ENCODE data around the gene CXorf66. TPM values are rescaled to one million over a fixed set of nuclear protein-coding genes. Genes with fewer than 3 reads are reported as not detected.

Gene CXorf66
- total and polyA plus RNA-seq, 2 of the 8 experiments (the other 6 are each of a cell fraction or from before 2014, with no cell fraction given), result not detected

DNA sequence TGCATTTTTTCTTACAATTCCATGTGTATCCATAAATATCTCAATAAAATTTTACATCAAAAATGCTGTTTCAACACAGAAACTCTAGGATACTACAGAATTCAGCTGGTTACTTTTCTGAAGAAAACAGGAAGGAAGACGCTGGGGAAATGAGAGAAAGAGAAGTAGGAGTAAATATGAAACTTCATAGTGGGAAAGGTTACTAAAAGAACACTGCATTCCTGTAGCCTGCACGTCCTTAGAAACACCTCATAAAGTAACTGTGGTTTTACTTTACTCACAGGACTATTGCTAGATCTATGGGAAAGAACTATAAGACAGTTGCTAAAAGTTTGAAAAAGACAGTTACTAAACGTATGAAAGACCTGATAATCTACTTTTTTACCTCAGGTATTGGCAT is 55.6 kb downstream of the CXorf66 start:
- Histone ChIP-seq H3K9ac (replicated peaks in 1 of 4; ENCODE audit: extremely low read depth in 1 of 4, low read depth in 3 of 4, low read length in 3 of 4) (no peak overlapping the region), H3K18ac (ENCODE audit: extremely low read depth, low read length) (no peak overlapping the region), H3K4me2 (ENCODE audit: insufficient read depth in 1 of 2, low read depth in 2 of 2, low read length in 2 of 2) (no peak overlapping the region), H2AFZ (ENCODE audit: low read length) (no peak overlapping the region), H3K79me1 (ENCODE audit: low read depth, low read length) (no peaks in the 10 kb centered on the region; the same call in 1 of the 2 replicates), H3K14ac (ENCODE audit: insufficient read length) (no peak overlapping the region), H4K91ac (replicated peaks; ENCODE audit: insufficient read length, low read length) (no peak overlapping the region), H3K4me3 (ENCODE audit: extremely low read depth in 1 of 4, insufficient read depth in 2 of 4, low read depth in 3 of 4, low read length in 4 of 4) (no peak overlapping the region), H2BK15ac (ENCODE audit: low read length) (no peak overlapping the region), H2BK12ac (ENCODE audit: low read depth, low read length) (no peak overlapping the region), H3K23ac (ENCODE audit: insufficient read length) (no peak overlapping the region), H2BK5ac (ENCODE audit: low read depth, low read length) (no peak overlapping the region), H2BK120ac (replicated peaks; ENCODE audit: low read depth, low read length) (no peak overlapping the region), H4K8ac (ENCODE audit: extremely low read depth, insufficient read depth, low read length) (no peak overlapping the region), H3K27ac (ENCODE audit: low read depth, low read length) (no peak overlapping the region), H3K4ac (replicated peaks; ENCODE audit: insufficient read length, low read depth, low read length) (no peak overlapping the region), H3K36me3 (ENCODE audit: control insufficient read depth in 2 of 4, insufficient read depth in 4 of 4, low read length in 3 of 4) (no peaks in the 10 kb centered on the region), H3K27me3 (replicated peaks in 1 of 4; ENCODE audit: control insufficient read depth in 3 of 4, extremely low read depth in 1 of 4, insufficient read depth in 3 of 4, low read length in 3 of 4) (no peaks in the 10 kb centered on the region), H2BK20ac (ENCODE audit: low read length) (no peak overlapping the region), H3K23me2 (ENCODE audit: low read depth, low read length) (no peaks in the 10 kb centered on the region), H3K9me3 (ENCODE audit: insufficient read depth in 2 of 2, low read depth in 1 of 2, low read length in 1 of 2) (no peaks in the 10 kb centered on the region), H2AK5ac (ENCODE audit: low read depth, low read length) (no peak overlapping the region), H3K56ac (replicated peaks; ENCODE audit: insufficient read length, low read depth, low read length) (no peak overlapping the region), H4K20me1 (replicated peaks in 1 of 2; ENCODE audit: control insufficient read depth in 1 of 2, insufficient read depth in 2 of 2, low read length in 2 of 2) (no peaks in the 10 kb centered on the region), H3K4me1 (replicated peaks in 1 of 4; ENCODE audit: control insufficient read depth in 3 of 4, insufficient read depth in 4 of 4, low read length in 3 of 4) (peaks cover 0 to 7% (median 1%) of the 10 kb centered on the region in 4 experiments; a peak in 4 of 7 replicates), H4K5ac (ENCODE audit: insufficient read length, low read depth, low read length) (no peak overlapping the region), H3K79me2 (ENCODE audit: control insufficient read depth in 1 of 2, insufficient read depth in 2 of 2, low read length in 2 of 2) (peaks cover 0 to 61% of the 10 kb centered on the region in 2 experiments; a peak in 2 of 4 replicates)
- ChIA-PET CTCF (ENCODE audit: partially characterized antibody) (no interaction called here), POLR2A (ENCODE audit: partially characterized antibody) (no interaction called here)
- no peak for FAIRE-seq
- WGBS, 2 experiments (ENCODE audit: extremely low coverage in 1 of 2, insufficient coverage in 1 of 2, insufficient read length in 1 of 2, insufficient replicate concordance in 2 of 2, low coverage in 1 of 2, low lambda C conversion rate in 2 of 2, missing lambda C conversion rate in 1 of 2), result 80% methylated on average over 3 of the region's 3 CpGs; no CpG with 5 or more reads in 1 of the 2 experiments
- no peak for DNase-seq (ENCODE audit: low read depth in 1 of 2, low spot score in 2 of 2)
- no peak for TF ChIP-seq MAX (IDR thresholded peaks at IDR 0.05)
- no peak for TF ChIP-seq NRF1 (IDR thresholded peaks at IDR 0.05; ENCODE audit: low read depth, low read length)
- TF ChIP-seq ATF2 (IDR thresholded peaks at IDR 0.05; ENCODE audit: low read length), result no peak
- TF ChIP-seq MAFK (IDR thresholded peaks at IDR 0.05; ENCODE audit: low read depth, low read length), result no peak
- TF ChIP-seq POU5F1 (IDR thresholded peaks at IDR 0.05; ENCODE audit: low read depth, low read length), result no peak
- no peak for TF ChIP-seq NANOG (IDR thresholded peaks at IDR 0.05; ENCODE audit: insufficient read depth, low read depth, low read length, poor library complexity, severe bottlenecking)
- TF ChIP-seq RBBP5 (IDR thresholded peaks at IDR 0.05; ENCODE audit: borderline replicate concordance, low read depth, low read length), result no peak
- no peak for TF ChIP-seq SUZ12 (IDR thresholded peaks at IDR 0.05; ENCODE audit: low read length)
- TF ChIP-seq SP1 (IDR thresholded peaks at IDR 0.05; ENCODE audit: low read depth, low read length), result no peak
- no peak for TF ChIP-seq FOSL1 (IDR thresholded peaks at IDR 0.05; ENCODE audit: insufficient read depth, low read depth, low read length)
- TF ChIP-seq GABPA (IDR thresholded peaks at IDR 0.05; ENCODE audit: borderline replicate concordance, insufficient read depth, low read length), result no peak
- no peak for TF ChIP-seq EP300 (IDR thresholded peaks at IDR 0.05; ENCODE audit: borderline replicate concordance in 1 of 2, low read depth in 2 of 2, low read length in 2 of 2)

All from H1 (cell line).